Osteocyte (in vitro differentiated cells): ENCODE results near the gene FAM76B. TPM values are rescaled to one million over a fixed set of nuclear protein-coding genes. Genes with fewer than 3 reads are reported as not detected.

Experiments
- DNase-seq: peaks from one replicate; pipeline ENCODE4 v3.0.0; 2021; ENCODE audit warnings: mixed read lengths; ENCODE audit not compliant: unreplicated experiment; ENCODE audit errors: extremely low spot score
- H3K27ac Mint-ChIP-seq: one replicate; pipeline ENCODE4 v1.8.0; 2021; ENCODE audit warnings: mild to moderate bottlenecking, mixed read lengths; ENCODE audit not compliant: unreplicated experiment
- H3K27me3 Mint-ChIP-seq: one replicate; pipeline ENCODE4 v1.8.0; 2021; ENCODE audit warnings: mixed read lengths; ENCODE audit not compliant: unreplicated experiment
- H3K36me3 Mint-ChIP-seq: one replicate; pipeline ENCODE4 v1.8.0; 2021; ENCODE audit warnings: mixed read lengths; ENCODE audit not compliant: unreplicated experiment
- H3K4me1 Mint-ChIP-seq: one replicate; pipeline ENCODE4 v1.8.0; 2021; ENCODE audit warnings: mixed read lengths; ENCODE audit not compliant: unreplicated experiment
- H3K4me3 Mint-ChIP-seq: one replicate; pipeline ENCODE4 v1.8.0; 2021; ENCODE audit warnings: mild to moderate bottlenecking, moderate library complexity, mixed read lengths; ENCODE audit not compliant: unreplicated experiment
- H3K9me3 Mint-ChIP-seq: one replicate; pipeline ENCODE4 v1.8.0; 2021; ENCODE audit warnings: mixed read lengths; ENCODE audit not compliant: unreplicated experiment
- CTCF ChIP-seq: fragments of 200-600 bp; sonication (generic); IDR thresholded peaks from 2 replicates; pipeline ENCODE4 v1.5.0; 2021; ENCODE audit warnings: antibody characterized with exemption, mild to moderate bottlenecking, moderate library complexity
- total RNA-seq: library from RNA; stranded (reverse); gene quantifications from 2 replicates; pipeline ENCODE4 v1.2.1, GENCODE V29; 2021

The FAM76B gene
- total RNA-seq, 1 donor from 2014 or later, result 26.7 TPM

GRCh38 chr11:95728094-95728493, 61.5 kb downstream of the FAM76B start:
- Mint-ChIP-seq H3K36me3 (no peaks in the 10 kb centered on the region), H3K27me3 (peaks cover 36% of the 10 kb centered on the region), H3K27ac (no peak overlapping the region), H3K4me1 (no peaks in the 10 kb centered on the region), H3K9me3 (no peaks in the 10 kb centered on the region), H3K4me3 (no peak overlapping the region)
- DNase-seq, result no peak
- no peak for TF ChIP-seq CTCF

- DNase-seq, result no peak
- Mint-ChIP-seq H3K4me3 (no peak overlapping the region), H3K27me3 (peaks cover 36% of the 10 kb centered on the region), H3K4me1 (no peaks in the 10 kb centered on the region), H3K27ac (no peak overlapping the region), H3K9me3 (no peaks in the 10 kb centered on the region), H3K36me3 (no peaks in the 10 kb centered on the region)
- no peak for TF ChIP-seq CTCF
Observed at GRCh38 chr11:95727620-95728019, 62.0 kb downstream of the FAM76B start.

- Mint-ChIP-seq H3K27ac (no peak overlapping the region), H3K36me3 (no peaks in the 10 kb centered on the region), H3K4me1 (no peaks in the 10 kb centered on the region), H3K27me3 (peaks cover 40% of the 10 kb centered on the region), H3K4me3 (no peak overlapping the region), H3K9me3 (no peaks in the 10 kb centered on the region)
- no peak for DNase-seq
- no peak for TF ChIP-seq CTCF
Observed at GRCh38 chr11:95727111-95727510, 62.5 kb downstream of the FAM76B start.

DNA sequence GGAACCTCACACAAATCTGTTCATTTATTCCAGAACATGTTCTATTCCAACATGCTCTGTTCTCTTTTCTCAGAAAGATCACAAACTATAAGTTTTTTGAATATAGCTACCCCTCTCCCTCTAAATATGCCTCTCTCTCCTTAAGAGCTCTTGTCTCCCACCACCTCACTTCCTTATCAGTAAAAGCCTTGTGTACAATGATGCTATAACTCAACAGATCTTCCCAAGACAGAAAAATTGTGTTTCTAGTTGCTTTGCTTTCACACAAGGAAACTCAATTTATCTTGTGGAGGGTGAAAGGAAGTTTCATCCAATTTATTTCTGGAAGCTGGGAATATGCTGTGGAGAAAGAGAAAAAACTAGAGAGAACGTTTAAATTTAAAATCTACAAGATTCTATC, 64.4 kb downstream of the FAM76B start:
- Mint-ChIP-seq H3K4me1 (no peaks in the 10 kb centered on the region), H3K9me3 (no peaks in the 10 kb centered on the region), H3K36me3 (no peaks in the 10 kb centered on the region), H3K4me3 (no peak overlapping the region), H3K27me3 (peaks cover 39% of the 10 kb centered on the region), H3K27ac (no peak overlapping the region)
- TF ChIP-seq CTCF, result no peak
- DNase-seq, result no peak

DNA sequence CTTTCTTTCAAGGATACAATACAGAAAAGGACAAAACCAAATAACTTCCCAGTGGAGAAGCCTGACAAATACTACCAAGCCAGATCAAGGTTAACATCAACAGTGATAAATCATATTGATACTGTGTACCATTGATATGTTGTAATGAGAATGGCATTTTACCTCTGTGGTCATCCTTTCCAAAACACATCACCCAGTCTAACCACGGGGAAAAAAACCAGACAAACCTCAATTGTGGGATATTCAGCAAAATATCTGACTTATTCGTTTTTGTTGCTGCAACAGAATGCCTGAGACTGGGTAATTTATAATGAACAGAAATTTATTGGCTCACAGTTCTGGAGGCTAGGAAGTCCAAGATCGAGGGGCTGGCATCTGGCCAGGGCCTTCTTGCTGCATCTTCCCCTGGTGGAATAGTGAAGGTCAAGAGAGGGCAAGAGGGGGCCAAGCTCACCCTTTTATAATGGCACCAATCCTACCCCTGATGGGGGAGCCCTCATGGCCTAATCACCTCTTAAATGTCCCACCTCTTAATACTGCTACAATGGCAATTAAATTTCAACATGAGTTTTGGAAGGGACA, 66.1 kb downstream of the FAM76B start:
- Mint-ChIP-seq H3K4me3 (no peak overlapping the region), H3K9me3 (no peaks in the 10 kb centered on the region), H3K27me3 (peaks cover 41% of the 10 kb centered on the region), H3K4me1 (peaks cover 2% of the 10 kb centered on the region), H3K36me3 (no peaks in the 10 kb centered on the region), H3K27ac (no peak overlapping the region)
- DNase-seq, result no peak
- TF ChIP-seq CTCF, result no peak
